SK-N-SH treated with all-trans-retinoic acid at 6 μM for 48 hours (cell line): ENCODE data around the gene AHI1.

Experiments
- ATAC-seq: fragments of 200-7000 bp; cut with Tn5 transposase; 3 replicates; pipeline ENCODE4 v1.9.1; 2020; ENCODE audit warnings: mild to moderate bottlenecking, moderate library complexity
- ARNTL ChIP-seq: fragments of 450-650 bp; formaldehyde crosslinking; IDR thresholded peaks from 2 replicates; pipeline ENCODE4 v1.5.0; 2020; ENCODE audit warnings: low read depth, mild to moderate bottlenecking, moderate library complexity, borderline replicate concordance
- BACH2 ChIP-seq: fragments of 250-450 bp; sonication (Bioruptor Pico); IDR thresholded peaks from 2 replicates; pipeline ENCODE4 v1.9.0; 2021; ENCODE audit warnings: mild to moderate bottlenecking, borderline replicate concordance
- CSDC2 ChIP-seq: fragments of 250-450 bp; sonication (Bioruptor Pico); IDR thresholded peaks from 2 replicates; pipeline ENCODE4 v1.5.0; 2020; ENCODE audit warnings: mild to moderate bottlenecking, moderate library complexity
- ESRRG ChIP-seq: fragments of 250-450 bp; sonication (Bioruptor Pico); IDR thresholded peaks from 2 replicates; pipeline ENCODE4 v1.6.1; 2021; ENCODE audit warnings: mild to moderate bottlenecking
- GLIS3 ChIP-seq: fragments of 250-450 bp; sonication (Bioruptor Pico); IDR thresholded peaks from 2 replicates; pipeline ENCODE4 v1.5.0; 2020; ENCODE audit warnings: mild to moderate bottlenecking, moderate library complexity
- ISL1 ChIP-seq: fragments of 250-450 bp; sonication (Bioruptor Pico); IDR thresholded peaks from 2 replicates; pipeline ENCODE4 v2.1.2; 2022; ENCODE audit warnings: mild to moderate bottlenecking, moderate library complexity
- OSR1 ChIP-seq: fragments of 250-450 bp; sonication (Bioruptor Pico); IDR thresholded peaks from 2 replicates; pipeline ENCODE4 v1.8.0; 2022; ENCODE audit warnings: moderate library complexity, mild to moderate bottlenecking, inconsistent platforms
- PPARA ChIP-seq: fragments of 250-450 bp; sonication (Bioruptor Pico); IDR thresholded peaks from 2 replicates; pipeline ENCODE4 v1.5.0; 2020; ENCODE audit warnings: mild to moderate bottlenecking, borderline replicate concordance
- RARB ChIP-seq: fragments of 250-450 bp; sonication (Bioruptor Pico); IDR thresholded peaks from 2 replicates; pipeline ENCODE4 v1.8.0; 2021; ENCODE audit warnings: mild to moderate bottlenecking, moderate library complexity
- SNAI2 ChIP-seq: fragments of 250-450 bp; sonication (Bioruptor Pico); IDR thresholded peaks from 2 replicates; pipeline ENCODE4 v1.5.0; 2020; ENCODE audit warnings: mild to moderate bottlenecking, moderate library complexity
- TCF4 ChIP-seq: fragments of 250-450 bp; sonication (Bioruptor Pico); IDR thresholded peaks from 2 replicates; pipeline ENCODE4 v1.8.0; 2021; ENCODE audit warnings: mild to moderate bottlenecking, moderate library complexity, borderline replicate concordance
- TOX ChIP-seq: fragments of 250-450 bp; sonication (Bioruptor Pico); IDR thresholded peaks from 2 replicates; pipeline ENCODE4 v1.8.0; 2021; ENCODE audit warnings: mild to moderate bottlenecking, moderate library complexity, borderline replicate concordance
- ZC3H10 ChIP-seq: fragments of 250-450 bp; sonication (Bioruptor Pico); IDR thresholded peaks from 2 replicates; pipeline ENCODE4 v1.5.1; 2021; ENCODE audit warnings: mild to moderate bottlenecking, moderate library complexity
- ZFP3 ChIP-seq: fragments of 250-450 bp; sonication (Bioruptor Pico); IDR thresholded peaks from 2 replicates; pipeline ENCODE4 v1.5.0; 2020; ENCODE audit warnings: mild to moderate bottlenecking, moderate library complexity
- ZFP30 ChIP-seq: fragments of 450-650 bp; formaldehyde crosslinking; IDR thresholded peaks from 2 replicates; pipeline ENCODE4 v1.5.0; 2022; ENCODE audit warnings: mild to moderate bottlenecking, moderate library complexity
- ZNF565 ChIP-seq: fragments of 450-650 bp; formaldehyde crosslinking; conservative IDR thresholded peaks from 2 replicates; pipeline ENCODE4 v1.5.0; 2020; ENCODE audit warnings: low read depth, mild to moderate bottlenecking, moderate library complexity
- ZNF70 ChIP-seq: fragments of 450-650 bp; formaldehyde crosslinking; IDR thresholded peaks from 2 replicates; pipeline ENCODE4 v1.5.0; 2020; ENCODE audit warnings: mild to moderate bottlenecking, moderate library complexity
- ZNF8 ChIP-seq: fragments of 450-650 bp; formaldehyde crosslinking; IDR thresholded peaks from 2 replicates; pipeline ENCODE4 v1.5.0; 2020; ENCODE audit warnings: mild to moderate bottlenecking, moderate library complexity
- TF ChIP-seq, protein P1 (sequence below): fragments of 250-450 bp; sonication (Bioruptor Pico); IDR thresholded peaks from 2 replicates; pipeline ENCODE4 v1.5.0; 2020; ENCODE audit warnings: mild to moderate bottlenecking, moderate library complexity
- TF ChIP-seq, protein P2 (sequence below): fragments of 250-450 bp; sonication (Bioruptor Pico); IDR thresholded peaks from 2 replicates; pipeline ENCODE4 v1.8.0; 2021; ENCODE audit warnings: low read depth, mild to moderate bottlenecking, moderate library complexity, borderline replicate concordance
- TF ChIP-seq, protein P3 (sequence below): fragments of 250-450 bp; sonication (Bioruptor Pico); IDR thresholded peaks from 2 replicates; pipeline ENCODE4 v1.8.0; 2020; ENCODE audit warnings: mild to moderate bottlenecking, moderate library complexity, borderline replicate concordance
- TF ChIP-seq, protein P4 (sequence below): fragments of 250-450 bp; sonication (Bioruptor Pico); IDR thresholded peaks from 2 replicates; pipeline ENCODE4 v1.5.1; 2021; ENCODE audit warnings: mild to moderate bottlenecking, moderate library complexity

The AHI1 gene

DNA sequence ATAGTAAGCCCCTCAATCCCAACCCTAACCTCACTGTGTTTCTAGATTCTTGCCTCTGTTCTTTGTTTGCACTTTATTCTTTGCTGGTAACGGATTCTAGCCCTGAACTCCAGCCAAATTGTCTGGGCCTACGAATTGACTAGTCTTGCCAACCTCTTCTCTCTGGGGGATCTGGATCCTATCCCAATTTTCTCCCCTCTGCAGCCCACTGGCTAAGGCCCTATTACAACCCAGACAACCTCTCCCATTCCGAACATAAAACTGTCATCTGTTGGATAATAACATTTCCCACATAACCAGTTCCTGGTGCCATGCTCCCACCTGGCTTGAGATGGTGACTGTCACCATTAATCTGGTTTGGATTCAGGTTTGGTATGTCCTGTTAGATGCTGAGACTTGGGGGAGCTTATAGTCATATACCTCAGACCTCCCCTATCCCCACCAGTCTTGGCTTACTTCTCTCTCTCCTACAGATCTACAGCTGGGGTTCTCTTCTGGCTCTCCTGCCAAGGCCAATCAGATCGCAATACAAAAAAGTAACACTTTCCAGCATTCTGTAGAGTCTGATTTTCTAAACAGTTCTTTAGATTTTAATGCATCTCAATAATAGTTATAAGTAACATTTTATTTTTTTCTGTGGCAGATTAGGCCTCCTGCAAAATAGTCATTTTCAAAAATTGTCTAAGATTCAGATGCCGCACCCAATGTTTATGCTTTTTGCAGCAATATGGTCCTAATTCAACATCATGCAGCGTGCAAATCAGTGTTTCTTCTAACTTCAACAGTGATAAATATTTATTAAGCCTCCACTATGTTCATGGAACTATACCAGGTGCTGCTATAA is 29.8 kb upstream of the AHI1 start:
- ATAC-seq = no peak
- TF ChIP-seq, protein P1, sequence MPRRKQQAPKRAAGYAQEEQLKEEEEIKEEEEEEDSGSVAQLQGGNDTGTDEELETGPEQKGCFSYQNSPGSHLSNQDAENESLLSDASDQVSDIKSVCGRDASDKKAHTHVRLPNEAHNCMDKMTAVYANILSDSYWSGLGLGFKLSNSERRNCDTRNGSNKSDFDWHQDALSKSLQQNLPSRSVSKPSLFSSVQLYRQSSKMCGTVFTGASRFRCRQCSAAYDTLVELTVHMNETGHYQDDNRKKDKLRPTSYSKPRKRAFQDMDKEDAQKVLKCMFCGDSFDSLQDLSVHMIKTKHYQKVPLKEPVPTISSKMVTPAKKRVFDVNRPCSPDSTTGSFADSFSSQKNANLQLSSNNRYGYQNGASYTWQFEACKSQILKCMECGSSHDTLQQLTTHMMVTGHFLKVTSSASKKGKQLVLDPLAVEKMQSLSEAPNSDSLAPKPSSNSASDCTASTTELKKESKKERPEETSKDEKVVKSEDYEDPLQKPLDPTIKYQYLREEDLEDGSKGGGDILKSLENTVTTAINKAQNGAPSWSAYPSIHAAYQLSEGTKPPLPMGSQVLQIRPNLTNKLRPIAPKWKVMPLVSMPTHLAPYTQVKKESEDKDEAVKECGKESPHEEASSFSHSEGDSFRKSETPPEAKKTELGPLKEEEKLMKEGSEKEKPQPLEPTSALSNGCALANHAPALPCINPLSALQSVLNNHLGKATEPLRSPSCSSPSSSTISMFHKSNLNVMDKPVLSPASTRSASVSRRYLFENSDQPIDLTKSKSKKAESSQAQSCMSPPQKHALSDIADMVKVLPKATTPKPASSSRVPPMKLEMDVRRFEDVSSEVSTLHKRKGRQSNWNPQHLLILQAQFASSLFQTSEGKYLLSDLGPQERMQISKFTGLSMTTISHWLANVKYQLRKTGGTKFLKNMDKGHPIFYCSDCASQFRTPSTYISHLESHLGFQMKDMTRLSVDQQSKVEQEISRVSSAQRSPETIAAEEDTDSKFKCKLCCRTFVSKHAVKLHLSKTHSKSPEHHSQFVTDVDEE (CRISPR knock-in tag) = no peak
- TF ChIP-seq ZC3H10 (CRISPR knock-in tag) (no peak), TCF4 (no peak), ESRRG (CRISPR knock-in tag) (no peak), ARNTL (CRISPR knock-in tag) (no peak), ISL1 (CRISPR knock-in tag) (no peak), GLIS3 (CRISPR knock-in tag) (no peak), CSDC2 (no peak), ZNF70 (CRISPR knock-in tag) (no peak), ZFP3 (no peak), PPARA (no peak), RARB (CRISPR knock-in tag) (no peak), BACH2 (CRISPR knock-in tag) (no peak), ZNF565 (CRISPR knock-in tag) (no peak), ZFP30 (CRISPR knock-in tag) (no peak)
- TF ChIP-seq, protein P2, sequence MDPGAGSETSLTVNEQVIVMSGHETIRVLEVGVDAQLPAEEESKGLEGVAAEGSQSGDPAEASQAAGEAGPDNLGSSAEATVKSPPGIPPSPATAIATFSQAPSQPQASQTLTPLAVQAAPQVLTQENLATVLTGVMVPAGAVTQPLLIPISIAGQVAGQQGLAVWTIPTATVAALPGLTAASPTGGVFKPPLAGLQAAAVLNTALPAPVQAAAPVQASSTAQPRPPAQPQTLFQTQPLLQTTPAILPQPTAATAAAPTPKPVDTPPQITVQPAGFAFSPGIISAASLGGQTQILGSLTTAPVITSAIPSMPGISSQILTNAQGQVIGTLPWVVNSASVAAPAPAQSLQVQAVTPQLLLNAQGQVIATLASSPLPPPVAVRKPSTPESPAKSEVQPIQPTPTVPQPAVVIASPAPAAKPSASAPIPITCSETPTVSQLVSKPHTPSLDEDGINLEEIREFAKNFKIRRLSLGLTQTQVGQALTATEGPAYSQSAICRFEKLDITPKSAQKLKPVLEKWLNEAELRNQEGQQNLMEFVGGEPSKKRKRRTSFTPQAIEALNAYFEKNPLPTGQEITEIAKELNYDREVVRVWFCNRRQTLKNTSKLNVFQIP = no peak
- TF ChIP-seq, protein P3, sequence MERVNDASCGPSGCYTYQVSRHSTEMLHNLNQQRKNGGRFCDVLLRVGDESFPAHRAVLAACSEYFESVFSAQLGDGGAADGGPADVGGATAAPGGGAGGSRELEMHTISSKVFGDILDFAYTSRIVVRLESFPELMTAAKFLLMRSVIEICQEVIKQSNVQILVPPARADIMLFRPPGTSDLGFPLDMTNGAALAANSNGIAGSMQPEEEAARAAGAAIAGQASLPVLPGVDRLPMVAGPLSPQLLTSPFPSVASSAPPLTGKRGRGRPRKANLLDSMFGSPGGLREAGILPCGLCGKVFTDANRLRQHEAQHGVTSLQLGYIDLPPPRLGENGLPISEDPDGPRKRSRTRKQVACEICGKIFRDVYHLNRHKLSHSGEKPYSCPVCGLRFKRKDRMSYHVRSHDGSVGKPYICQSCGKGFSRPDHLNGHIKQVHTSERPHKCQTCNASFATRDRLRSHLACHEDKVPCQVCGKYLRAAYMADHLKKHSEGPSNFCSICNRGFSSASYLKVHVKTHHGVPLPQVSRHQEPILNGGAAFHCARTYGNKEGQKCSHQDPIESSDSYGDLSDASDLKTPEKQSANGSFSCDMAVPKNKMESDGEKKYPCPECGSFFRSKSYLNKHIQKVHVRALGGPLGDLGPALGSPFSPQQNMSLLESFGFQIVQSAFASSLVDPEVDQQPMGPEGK (CRISPR knock-in tag) = no peak
- TF ChIP-seq, protein P4, sequence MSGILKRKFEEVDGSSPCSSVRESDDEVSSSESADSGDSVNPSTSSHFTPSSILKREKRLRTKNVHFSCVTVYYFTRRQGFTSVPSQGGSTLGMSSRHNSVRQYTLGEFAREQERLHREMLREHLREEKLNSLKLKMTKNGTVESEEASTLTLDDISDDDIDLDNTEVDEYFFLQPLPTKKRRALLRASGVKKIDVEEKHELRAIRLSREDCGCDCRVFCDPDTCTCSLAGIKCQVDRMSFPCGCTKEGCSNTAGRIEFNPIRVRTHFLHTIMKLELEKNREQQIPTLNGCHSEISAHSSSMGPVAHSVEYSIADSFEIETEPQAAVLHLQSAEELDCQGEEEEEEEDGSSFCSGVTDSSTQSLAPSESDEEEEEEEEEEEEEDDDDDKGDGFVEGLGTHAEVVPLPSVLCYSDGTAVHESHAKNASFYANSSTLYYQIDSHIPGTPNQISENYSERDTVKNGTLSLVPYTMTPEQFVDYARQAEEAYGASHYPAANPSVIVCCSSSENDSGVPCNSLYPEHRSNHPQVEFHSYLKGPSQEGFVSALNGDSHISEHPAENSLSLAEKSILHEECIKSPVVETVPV (CRISPR knock-in tag) = no peak

DNA sequence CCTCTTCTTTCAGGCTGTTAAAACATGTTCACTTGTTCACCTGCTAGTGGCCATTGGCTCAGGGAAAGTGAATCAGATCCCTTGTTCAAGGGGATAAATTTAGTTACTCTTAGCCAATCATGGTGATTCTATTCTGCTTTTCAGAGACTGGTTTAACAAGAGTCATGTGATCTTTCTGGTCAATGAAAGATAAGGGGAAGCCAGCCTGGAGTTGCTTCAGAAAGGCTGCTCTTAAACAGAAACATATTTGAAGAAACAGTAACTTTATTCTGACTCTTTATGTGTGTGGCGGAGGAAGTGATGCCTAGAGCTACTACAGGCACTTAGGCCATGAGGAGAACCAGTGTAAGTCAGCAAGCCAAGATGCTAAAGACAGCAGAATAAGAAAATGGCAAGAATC is 28.1 kb upstream of the AHI1 start:
- no peak for ATAC-seq
- TF ChIP-seq ZFP30 (CRISPR knock-in tag) = no peak
- TF ChIP-seq SNAI2 (CRISPR knock-in tag) = no peak
- no peak for TF ChIP-seq OSR1 (CRISPR knock-in tag)
- no peak for TF ChIP-seq ZC3H10 (CRISPR knock-in tag)
- no peak for TF ChIP-seq ZNF8
- TF ChIP-seq, protein P1 (CRISPR knock-in tag) = no peak
- no peak for TF ChIP-seq CSDC2
- TF ChIP-seq, protein P4 (CRISPR knock-in tag) = no peak
- no peak for TF ChIP-seq TOX
- TF ChIP-seq ZNF70 (CRISPR knock-in tag) = no peak
- no peak for TF ChIP-seq ESRRG (CRISPR knock-in tag)
- no peak for TF ChIP-seq BACH2 (CRISPR knock-in tag)
- no peak for TF ChIP-seq ZFP3
- TF ChIP-seq TCF4 = no peak
- no peak for TF ChIP-seq PPARA
- TF ChIP-seq, protein P3 (CRISPR knock-in tag) = no peak
- no peak for TF ChIP-seq GLIS3 (CRISPR knock-in tag)
